ENCODE results near the gene EXOC2.
"Not testable (repeated sequence)": the region's sequence is repeated elsewhere in the genome, so short reads cannot be mapped to it uniquely, and the experiment has no call there.

Gene EXOC2

DNA sequence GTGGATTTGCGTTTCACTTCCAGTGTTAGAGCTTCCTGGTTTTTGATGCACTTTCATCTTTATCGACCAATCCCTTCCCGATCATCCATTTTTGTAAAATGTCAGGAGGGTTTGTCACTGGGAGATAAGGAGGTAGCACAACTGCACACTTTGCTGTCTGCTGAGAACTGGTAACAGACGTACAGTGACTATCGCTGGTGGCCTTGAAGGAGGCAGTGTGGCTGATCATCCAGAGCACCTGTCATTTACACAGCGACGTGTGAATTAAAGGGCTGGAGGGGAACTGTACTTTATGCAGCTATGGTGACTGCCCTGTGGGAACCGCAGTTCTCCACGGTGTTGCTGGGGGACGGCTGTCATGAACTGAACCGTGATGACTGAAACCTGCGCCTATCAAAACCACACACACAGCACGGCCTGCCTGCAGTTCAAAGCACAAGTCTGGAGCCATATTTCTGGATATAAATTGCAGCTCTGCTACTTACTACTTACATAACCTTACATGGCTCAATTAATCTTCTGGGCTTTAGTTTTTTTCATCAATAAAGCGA is 86.0 kb downstream of the EXOC2 start:
- H3K9me3 ChIP-seq (ENCODE audit: low read length): no peaks in the 10 kb centered on the region
- no peak overlapping the region for H3K4me2 ChIP-seq (ENCODE audit: low read length)
- no peak overlapping the region for H3K9ac ChIP-seq (ENCODE audit: low read length)
- no peak for TF ChIP-seq EZH2 (IDR thresholded peaks at IDR 0.05; ENCODE audit: borderline replicate concordance, low read length)
- TF ChIP-seq, protein P1, sequence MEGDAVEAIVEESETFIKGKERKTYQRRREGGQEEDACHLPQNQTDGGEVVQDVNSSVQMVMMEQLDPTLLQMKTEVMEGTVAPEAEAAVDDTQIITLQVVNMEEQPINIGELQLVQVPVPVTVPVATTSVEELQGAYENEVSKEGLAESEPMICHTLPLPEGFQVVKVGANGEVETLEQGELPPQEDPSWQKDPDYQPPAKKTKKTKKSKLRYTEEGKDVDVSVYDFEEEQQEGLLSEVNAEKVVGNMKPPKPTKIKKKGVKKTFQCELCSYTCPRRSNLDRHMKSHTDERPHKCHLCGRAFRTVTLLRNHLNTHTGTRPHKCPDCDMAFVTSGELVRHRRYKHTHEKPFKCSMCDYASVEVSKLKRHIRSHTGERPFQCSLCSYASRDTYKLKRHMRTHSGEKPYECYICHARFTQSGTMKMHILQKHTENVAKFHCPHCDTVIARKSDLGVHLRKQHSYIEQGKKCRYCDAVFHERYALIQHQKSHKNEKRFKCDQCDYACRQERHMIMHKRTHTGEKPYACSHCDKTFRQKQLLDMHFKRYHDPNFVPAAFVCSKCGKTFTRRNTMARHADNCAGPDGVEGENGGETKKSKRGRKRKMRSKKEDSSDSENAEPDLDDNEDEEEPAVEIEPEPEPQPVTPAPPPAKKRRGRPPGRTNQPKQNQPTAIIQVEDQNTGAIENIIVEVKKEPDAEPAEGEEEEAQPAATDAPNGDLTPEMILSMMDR (IDR thresholded peaks at IDR 0.05; ENCODE audit: low read length): no peak
- H3K79me2 ChIP-seq (ENCODE audit: insufficient read depth, low read length): no peaks in the 10 kb centered on the region
- no peaks in the 10 kb centered on the region for H3K27me3 ChIP-seq (ENCODE audit: insufficient read depth, low read length)
- no peaks in the 10 kb centered on the region for H4K20me1 ChIP-seq (ENCODE audit: insufficient read depth, low read length)
- no peak overlapping the region for H3K4me3 ChIP-seq (ENCODE audit: low read depth, low read length, poor library complexity, severe bottlenecking)
- no peaks in the 10 kb centered on the region for H3K9me2 ChIP-seq (ENCODE audit: low read depth, low read length)
- no peak overlapping the region for H3K27ac ChIP-seq (ENCODE audit: low read depth, low read length, poor library complexity, severe bottlenecking)
- H3K4me1 ChIP-seq (ENCODE audit: insufficient read depth, low read length, severe bottlenecking): no peaks in the 10 kb centered on the region
- no peak overlapping the region for H2AFZ ChIP-seq (ENCODE audit: low read length)
- H3F3A ChIP-seq (ENCODE audit: insufficient read depth, low read length): no peaks in the 10 kb centered on the region
- peaks cover 3% of the 10 kb centered on the region; the same call in 1 of the 2 replicates for H3K36me3 ChIP-seq (ENCODE audit: insufficient read depth, low read length)

DNA sequence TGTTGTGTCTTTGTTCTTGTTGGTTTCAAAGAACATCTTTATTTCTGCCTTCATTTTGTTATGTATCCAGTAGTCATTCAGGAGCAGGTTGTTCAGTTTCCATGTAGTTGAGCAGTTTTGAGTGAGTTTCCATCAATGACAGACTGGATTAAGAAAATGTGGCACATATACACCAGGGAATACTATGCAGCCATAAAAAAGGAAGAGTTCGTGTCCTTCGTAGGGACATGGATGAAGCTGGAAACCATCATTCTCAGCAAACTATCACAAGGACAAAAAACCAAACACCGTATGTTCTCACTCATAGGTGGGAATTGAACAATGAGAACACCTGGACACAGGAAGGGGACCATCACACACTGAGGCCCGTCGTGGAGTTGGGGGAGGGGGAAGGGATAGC is 87.0 kb downstream of the EXOC2 start:
- not testable (repeated sequence) for H3K27ac ChIP-seq (ENCODE audit: low read depth, low read length, poor library complexity, severe bottlenecking); H3K4me3 ChIP-seq (ENCODE audit: low read depth, low read length, poor library complexity, severe bottlenecking); H3K4me2 ChIP-seq (ENCODE audit: low read length); H2AFZ ChIP-seq (ENCODE audit: low read length); H3K9me2 ChIP-seq (ENCODE audit: low read depth, low read length); H3K9me3 ChIP-seq (ENCODE audit: low read length); H3K9ac ChIP-seq (ENCODE audit: low read length); H3K27me3 ChIP-seq (ENCODE audit: insufficient read depth, low read length); H3K79me2 ChIP-seq (ENCODE audit: insufficient read depth, low read length); H3F3A ChIP-seq (ENCODE audit: insufficient read depth, low read length); H3K4me1 ChIP-seq (ENCODE audit: insufficient read depth, low read length, severe bottlenecking); H4K20me1 ChIP-seq (ENCODE audit: insufficient read depth, low read length); H3K36me3 ChIP-seq (ENCODE audit: insufficient read depth, low read length)

DNA sequence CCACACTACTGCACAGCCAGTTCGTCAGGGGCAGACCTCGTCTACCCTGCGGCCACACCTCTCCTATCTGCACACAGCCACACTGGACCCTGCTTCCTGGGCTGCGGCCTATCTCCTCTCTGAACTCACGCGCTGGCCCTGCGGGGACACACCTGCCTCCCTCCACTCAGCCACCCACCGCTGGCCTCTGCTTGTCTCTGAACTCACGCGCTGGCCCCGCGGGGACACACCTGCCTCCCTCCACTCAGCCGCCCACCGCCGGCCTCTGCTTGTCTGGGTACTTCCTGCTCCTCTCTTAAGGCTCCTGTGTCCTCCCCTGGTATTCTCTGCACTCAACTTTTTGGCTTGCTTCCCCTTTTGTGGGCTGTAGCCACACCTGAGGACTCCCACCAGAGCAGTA is 88.4 kb downstream of the EXOC2 start:
- no peak overlapping the region for H3K9ac ChIP-seq (ENCODE audit: low read length)
- H3K27ac ChIP-seq (ENCODE audit: low read depth, low read length, poor library complexity, severe bottlenecking): no peak overlapping the region
- H3K4me1 ChIP-seq (ENCODE audit: insufficient read depth, low read length, severe bottlenecking): no peaks in the 10 kb centered on the region
- H3K4me3 ChIP-seq (ENCODE audit: low read depth, low read length, poor library complexity, severe bottlenecking): no peak overlapping the region
- TF ChIP-seq, protein P1 (IDR thresholded peaks at IDR 0.05; ENCODE audit: low read length): no peak
- no peak for TF ChIP-seq EZH2 (IDR thresholded peaks at IDR 0.05; ENCODE audit: borderline replicate concordance, low read length)
- H3F3A ChIP-seq (ENCODE audit: insufficient read depth, low read length): 0 out of 2 replicates have a peak, but pooled peaks cover 5% of the 10 kb centered on the region
- no peaks in the 10 kb centered on the region for H3K79me2 ChIP-seq (ENCODE audit: insufficient read depth, low read length)
- H3K4me2 ChIP-seq (ENCODE audit: low read length): no peak overlapping the region
- H3K36me3 ChIP-seq (ENCODE audit: insufficient read depth, low read length): peaks cover 3% of the 10 kb centered on the region; the same call in 1 of the 2 replicates
- H4K20me1 ChIP-seq (ENCODE audit: insufficient read depth, low read length): no peaks in the 10 kb centered on the region
- H3K9me2 ChIP-seq (ENCODE audit: low read depth, low read length): no peaks in the 10 kb centered on the region
- no peaks in the 10 kb centered on the region for H3K27me3 ChIP-seq (ENCODE audit: insufficient read depth, low read length)
- no peaks in the 10 kb centered on the region for H3K9me3 ChIP-seq (ENCODE audit: low read length)
- no peak overlapping the region for H2AFZ ChIP-seq (ENCODE audit: low read length)

DNA sequence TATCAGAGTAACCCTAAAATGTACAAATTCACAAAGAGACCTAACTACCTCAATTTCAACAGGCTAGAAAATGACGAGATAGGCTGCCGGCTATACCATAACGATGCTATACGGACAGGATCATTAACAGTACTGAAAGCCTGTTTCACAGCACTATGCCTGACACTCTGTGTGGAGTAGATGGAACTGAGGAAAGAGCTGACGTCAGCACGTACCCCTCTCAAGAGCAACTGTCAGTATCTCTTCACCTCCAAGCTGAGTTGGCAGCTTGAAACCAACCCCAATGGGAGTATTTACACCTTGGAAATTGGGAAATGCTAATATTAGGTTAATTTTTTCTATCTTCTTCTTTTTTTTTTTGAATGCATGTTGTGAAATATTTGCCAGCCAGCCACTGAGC is 89.7 kb downstream of the EXOC2 start:
- H3K36me3 ChIP-seq (ENCODE audit: insufficient read depth, low read length): no peaks in the 10 kb centered on the region
- no peaks in the 10 kb centered on the region for H3K27me3 ChIP-seq (ENCODE audit: insufficient read depth, low read length)
- no peak overlapping the region for H3K9ac ChIP-seq (ENCODE audit: low read length)
- H3K4me1 ChIP-seq (ENCODE audit: insufficient read depth, low read length, severe bottlenecking): no peaks in the 10 kb centered on the region
- 0 out of 2 replicates have a peak, but pooled peaks cover 5% of the 10 kb centered on the region for H3F3A ChIP-seq (ENCODE audit: insufficient read depth, low read length)
- no peak overlapping the region for H3K4me2 ChIP-seq (ENCODE audit: low read length)
- H3K4me3 ChIP-seq (ENCODE audit: low read depth, low read length, poor library complexity, severe bottlenecking): no peak overlapping the region
- H4K20me1 ChIP-seq (ENCODE audit: insufficient read depth, low read length): no peaks in the 10 kb centered on the region
- no peak overlapping the region for H3K27ac ChIP-seq (ENCODE audit: low read depth, low read length, poor library complexity, severe bottlenecking)
- no peaks in the 10 kb centered on the region for H3K9me2 ChIP-seq (ENCODE audit: low read depth, low read length)
- H3K9me3 ChIP-seq (ENCODE audit: low read length): no peaks in the 10 kb centered on the region
- no peaks in the 10 kb centered on the region for H3K79me2 ChIP-seq (ENCODE audit: insufficient read depth, low read length)
- no peak for TF ChIP-seq EZH2 (IDR thresholded peaks at IDR 0.05; ENCODE audit: borderline replicate concordance, low read length)
- TF ChIP-seq, protein P1 (IDR thresholded peaks at IDR 0.05; ENCODE audit: low read length): no peak
- H2AFZ ChIP-seq (ENCODE audit: low read length): no peak overlapping the region

Data from OCI-LY1 (cell line).